NCI-H1105 treated with DMSO at 0.1 percent for 48 hours (cell line): ENCODE data around the gene QSOX2.
"Not testable (repeated sequence)": the region's sequence is repeated elsewhere in the genome, so short reads cannot be mapped to it uniquely, and the experiment has no call there.

Experiments
- DNase-seq: peaks from one replicate; lab custom pipeline; 2025; lab: John Stamatoyannopoulos, UW

The QSOX2 gene

GRCh38 chr9:136236471-136237410 is 8.9 kb downstream of the QSOX2 start:
- DNase-seq = not testable (repeated sequence)

- DNase-seq = no peak
These were observed 9.7 kb downstream of the QSOX2 start for GRCh38 chr9:136235709-136236455.

- DNase-seq = no peak
These were observed 10.4 kb downstream of the QSOX2 start for GRCh38 chr9:136235171-136235570.

GRCh38 chr9:136234597-136234996 is 11.0 kb downstream of the QSOX2 start:
- DNase-seq = no peak

- DNase-seq = no peak
These were observed 11.7 kb downstream of the QSOX2 start for GRCh38 chr9:136233868-136234267.

- no peak for DNase-seq
These were observed 12.2 kb downstream of the QSOX2 start for GRCh38 chr9:136233411-136233810.

- DNase-seq = no peak
These were observed 12.6 kb downstream of the QSOX2 start for GRCh38 chr9:136232969-136233368.

- DNase-seq = no peak
These were observed 13.9 kb downstream of the QSOX2 start for GRCh38 chr9:136231478-136232297.

- no peak for DNase-seq
These were observed 14.8 kb downstream of the QSOX2 start for GRCh38 chr9:136230773-136231172.

- no peak for DNase-seq
These were observed 15.2 kb downstream of the QSOX2 start for GRCh38 chr9:136230365-136230764.

- no peak for DNase-seq
These were observed 16.2 kb downstream of the QSOX2 start for GRCh38 chr9:136229096-136230065.

- DNase-seq = no peak
These were observed 17.3 kb downstream of the QSOX2 start for GRCh38 chr9:136228107-136228875.

- no peak for DNase-seq
These were observed 18.8 kb downstream of the QSOX2 start for GRCh38 chr9:136226680-136227407.

GRCh38 chr9:136225748-136226679 is 19.6 kb downstream of the QSOX2 start:
- peak; percentile 15 for DNase-seq

- no peak for DNase-seq
These were observed 20.3 kb downstream of the QSOX2 start for GRCh38 chr9:136225366-136225747.

GRCh38 chr9:136223871-136224640 is 21.6 kb downstream of the QSOX2 start:
- DNase-seq = no peak

GRCh38 chr9:136222906-136223285 is 22.7 kb downstream of the QSOX2 start:
- no peak for DNase-seq
